Measurements from ENCODE around the gene ROR1.

ROR1 gene

GRCh38 chr1:64087768-64088167, 314.0 kb downstream of the ROR1 start:
- ChIA-PET CTCF (no interaction called here), POLR2A (no interaction called here)
- TF ChIP-seq CTCF (IDR thresholded peaks at IDR 0.05; ENCODE audit: control extremely low read depth, extremely low read depth, low read depth, missing control alignments) = no peak
- no peak for DNase-seq (ENCODE audit: extremely low spot score)

- DNase-seq (ENCODE audit: extremely low spot score) = no peak
- POLR2A ChIA-PET = no interaction called here
- no peak for TF ChIP-seq CTCF (IDR thresholded peaks at IDR 0.05; ENCODE audit: control extremely low read depth, extremely low read depth, low read depth, missing control alignments)
- CTCF ChIA-PET = interaction anchor here (1.2 to 1.7 kb wide), 2 partner anchors 10 to 12 kb away, joined by 3 to 5 read pairs; no protein-coding TSS in a partner anchor
Measured at GRCh38 chr1:64090436-64090835, 316.6 kb downstream of the ROR1 start.

- no peak for TF ChIP-seq CTCF (IDR thresholded peaks at IDR 0.05; ENCODE audit: control extremely low read depth, extremely low read depth, low read depth, missing control alignments)
- no peak for DNase-seq (ENCODE audit: extremely low spot score)
- POLR2A ChIA-PET = no interaction called here
- CTCF ChIA-PET = no interaction called here
Measured at GRCh38 chr1:64092851-64093371, 319.1 kb downstream of the ROR1 start.

GRCh38 chr1:64093941-64094340, 320.1 kb downstream of the ROR1 start:
- ChIA-PET CTCF (interaction anchor here (1.0 kb wide), 1 partner anchor 12 kb away, joined by 3 read pairs; no protein-coding TSS in a partner anchor), POLR2A (no interaction called here)
- no peak for TF ChIP-seq CTCF (IDR thresholded peaks at IDR 0.05; ENCODE audit: control extremely low read depth, extremely low read depth, low read depth, missing control alignments)
- no peak for DNase-seq (ENCODE audit: extremely low spot score)

- POLR2A ChIA-PET = no interaction called here
- no peak for TF ChIP-seq CTCF (IDR thresholded peaks at IDR 0.05; ENCODE audit: control extremely low read depth, extremely low read depth, low read depth, missing control alignments)
Measured at GRCh38 chr1:64095832-64096231, 322.0 kb downstream of the ROR1 start.

GRCh38 chr1:64097859-64098258, 324.0 kb downstream of the ROR1 start:
- CTCF ChIA-PET = no interaction called here
- POLR2A ChIA-PET = no interaction called here
- no peak for DNase-seq (ENCODE audit: extremely low spot score)
- TF ChIP-seq CTCF (IDR thresholded peaks at IDR 0.05; ENCODE audit: control extremely low read depth, extremely low read depth, low read depth, missing control alignments) = no peak

More at GRCh38 chr1:64095832-64096231, 322.0 kb downstream of the ROR1 start:
- no peak for DNase-seq (ENCODE audit: extremely low spot score)
- CTCF ChIA-PET = interaction anchor here (1.3 kb wide), 1 partner anchor 42 kb away, joined by 3 read pairs; no protein-coding TSS in a partner anchor

Measured in GM10248 (cell line).